Muscle of back (tissue), 11 donors: ENCODE measurements around the gene SPR. TPM values are rescaled to one million over a fixed set of nuclear protein-coding genes. Genes with fewer than 3 reads are reported as not detected.

Experiments
- DNase-seq, 3 donors: peaks; one replicate each; pipeline versions ENCODE4 v3.0.0 to v3.0.0-alpha.2; 2013
- polyA plus RNA-seq, 10 donors: library from polyadenylated mRNA; unstranded; fragments of 120-200 nt; gene quantifications; one replicate each; pipeline ENCODE4 v1.2.1, GENCODE V29; 2013; ENCODE audit not compliant: insufficient read length in 10 of 10

SPR gene
- polyA plus RNA-seq, 10 donors: 2.7 to 4.8 (median 3.5) TPM

GRCh38 chr2:72931280-72931910 lies 44.2 kb downstream of the SPR start:
- DNase-seq: no peak

GRCh38 chr2:72932045-72932740 lies 45.0 kb downstream of the SPR start:
- DNase-seq: no peak

- DNase-seq: no peak
Measured at GRCh38 chr2:72932805-72933204, 45.6 kb downstream of the SPR start.

GRCh38 chr2:72933207-72933606 lies 46.0 kb downstream of the SPR start:
- DNase-seq: no peak

- DNase-seq: no peak
Measured at GRCh38 chr2:72933646-72934151, 46.5 kb downstream of the SPR start.

- no peak for DNase-seq
Measured at GRCh38 chr2:72934683-72935610, 47.7 kb downstream of the SPR start.

- DNase-seq: no peak
Measured at GRCh38 chr2:72935611-72935957, 48.4 kb downstream of the SPR start.

- DNase-seq: no peak
Measured at GRCh38 chr2:72936660-72937355, 49.6 kb downstream of the SPR start.

- no peak for DNase-seq
Measured at GRCh38 chr2:72937356-72937669, 50.1 kb downstream of the SPR start.

- DNase-seq: no peak
Measured at GRCh38 chr2:72938455-72938854, 51.2 kb downstream of the SPR start.

GRCh38 chr2:72940361-72940760 lies 53.2 kb downstream of the SPR start:
- DNase-seq: no peak

- DNase-seq: peak in 1 of 3 donors; percentile 25
Measured at GRCh38 chr2:72940786-72941185, 53.6 kb downstream of the SPR start.

Other genes starting within 250 kb of the SPR start
- 10 to 100 TPM in 8 of 10 donors, 1 to 10 TPM in 2; 9.1 to 15.4 (median 12.0) TPM for gene EXOC6B, start 61.4 kb upstream of the SPR start, polyA plus RNA-seq
- under 1 TPM in 2 of 10 donors, not detected in 8; 0.20 to 0.27 TPM for gene EMX1, start 30.1 kb downstream of the SPR start, polyA plus RNA-seq
- 1 to 10 TPM; 4.8 to 7.8 (median 6.3) TPM for gene SFXN5, start 184.3 kb downstream of the SPR start, polyA plus RNA-seq
- gene RAB11FIP5, start 225.5 kb downstream of the SPR start, polyA plus RNA-seq: 10 to 100 TPM; 12.3 to 17.8 (median 15.7) TPM